HepG2 (cell line): Measurements from ENCODE around the gene CLRN3. TPM values are rescaled to one million over a fixed set of nuclear protein-coding genes. Genes with fewer than 3 reads are reported as not detected.

ENCODE experiments used
- ATAC-seq: fragments of 200-7000 bp; cut with Tn5 transposase; 3 replicates; pipeline ENCODE4 v1.9.1; 2020; ENCODE audit warnings: mild to moderate bottlenecking, moderate library complexity
- BruUV-seq: library from RNA; stranded (reverse); fragments of 400-500 nt; replicated peaks from 2 replicates; lab custom pipeline; 2021; lab: Mats Ljungman, UMichigan
- CTCF ChIA-PET: fragments of 300-600 bp; formaldehyde crosslinking; extraction: SDS; loops from one replicate; lab custom pipeline; 2021; ENCODE audit warnings: low total read pairs, inconsistent platforms, low intra/inter-chr PET ratio; lab: Yijun Ruan, JAX
- POLR2A ChIA-PET: fragments of 350-600 bp; sonication (Branson Sonifier 250); formaldehyde crosslinking; loops from one replicate; lab custom pipeline; 2020; ENCODE audit warnings: antibody characterized with exemption, inconsistent platforms; lab: Yijun Ruan, JAX
- DNase-seq: peaks from one replicate; pipeline ENCODE4 v3.0.0-alpha.2; 2015; ENCODE audit warnings: low spot score
- FAIRE-seq: peaks from 3 replicates; lab custom pipeline; 2011; peaks lifted over from hg19 to GRCh38; lab: Jason Lieb, UNC
- H2AFZ ChIP-seq: one replicate; pipeline ENCODE4 v1.6.1; 2011; ENCODE audit warnings: low read length, inconsistent platforms
- H3K27ac ChIP-seq: fragments of 300-600 bp; 3 replicates; pipeline ENCODE4 v1.8.0; 2011; ENCODE audit warnings: mixed run types, mild to moderate bottlenecking, mixed read lengths, low read length, inconsistent platforms; ENCODE audit not compliant: insufficient read depth; ENCODE audit errors: extremely low read length
- H3K27me3 ChIP-seq, 2 experiments: fragments of 200-600 bp in 1 of 2; 2 replicates in 1 of 2; 3 replicates in 1 of 2; pipeline versions ENCODE4 v1.6.0 to v1.8.0; 2011; ENCODE audit warnings: low read length in 2 of 2, mild to moderate bottlenecking in 2 of 2, moderate library complexity in 2 of 2, inconsistent platforms in 1 of 2; ENCODE audit not compliant: insufficient read depth in 2 of 2, control insufficient read depth in 1 of 2
- H3K36me3 ChIP-seq, 2 experiments: fragments of 200-600 bp in 1 of 2; replicated peaks in 1 of 2; 2 replicates in 1 of 2; 3 replicates in 1 of 2; pipeline versions ENCODE4 v1.5.1 to v1.8.0; 2011; ENCODE audit warnings: low read length in 2 of 2, inconsistent platforms in 1 of 2; ENCODE audit not compliant: insufficient read depth in 2 of 2, control insufficient read depth in 1 of 2
- H3K4me1 ChIP-seq: 2 replicates; pipeline ENCODE4 v1.5.1; 2012; ENCODE audit warnings: low read length, inconsistent platforms; ENCODE audit not compliant: insufficient read depth
- H3K4me2 ChIP-seq: 2 replicates; pipeline ENCODE4 v1.6.0; 2011; ENCODE audit warnings: low read depth, low read length, inconsistent platforms
- H3K4me3 ChIP-seq, 3 experiments: fragments of 200-600 bp in 1 of 3; sonication (generic), shearing (Covaris generic) in 1 of 3; replicated peaks in 1 of 3; 2 replicates each; pipeline ENCODE4 v1.5.1; 2011 to 2016; ENCODE audit warnings: low read length in 3 of 3, inconsistent platforms in 2 of 3, low read depth in 2 of 3, mild to moderate bottlenecking in 2 of 3, control low read depth in 1 of 3, mixed read lengths in 1 of 3; ENCODE audit not compliant: insufficient read depth in 1 of 3
- H3K79me2 ChIP-seq: one replicate; pipeline ENCODE4 v1.6.1; 2011; ENCODE audit warnings: low read length, inconsistent platforms; ENCODE audit not compliant: insufficient read depth
- H3K9ac ChIP-seq: 2 replicates; pipeline ENCODE4 v1.6.0; 2011; ENCODE audit warnings: mild to moderate bottlenecking, low read depth, low read length, inconsistent platforms; ENCODE audit not compliant: insufficient read depth
- H3K9me3 ChIP-seq: 2 replicates; pipeline ENCODE4 v1.5.1; 2012; ENCODE audit warnings: mild to moderate bottlenecking, low read length
- H4K20me1 ChIP-seq: 2 replicates; pipeline ENCODE4 v1.6.0; 2011; ENCODE audit warnings: inconsistent platforms, mild to moderate bottlenecking, low read length, moderate library complexity; ENCODE audit not compliant: insufficient read depth
- ARID4A ChIP-seq: sonication (generic); formaldehyde crosslinking; IDR thresholded peaks from 2 replicates; pipeline ENCODE4 v1.5.0; 2020; ENCODE audit warnings: mild to moderate bottlenecking, missing genetic modification reagents, borderline replicate concordance
- HOXA9 ChIP-seq: sonication (generic); formaldehyde crosslinking; IDR thresholded peaks from 2 replicates; pipeline ENCODE4 v1.8.1; 2022; ENCODE audit warnings: missing genetic modification reagents, mild to moderate bottlenecking, moderate library complexity, borderline replicate concordance
- JDP2 ChIP-seq: sonication (generic); formaldehyde crosslinking; IDR thresholded peaks from 2 replicates; pipeline ENCODE4 v1.8.1; 2022; ENCODE audit warnings: missing genetic modification reagents, borderline replicate concordance
- KLF9 ChIP-seq: IDR thresholded peaks from 2 replicates; pipeline ENCODE4 v1.6.1; 2016; ENCODE audit warnings: low read depth
- NRL ChIP-seq: sonication (generic); formaldehyde crosslinking; IDR thresholded peaks from 2 replicates; pipeline ENCODE4 v1.5.0; 2020; ENCODE audit warnings: missing genetic modification reagents, mild to moderate bottlenecking, moderate library complexity, borderline replicate concordance
- SAFB2 ChIP-seq: sonication (generic); formaldehyde crosslinking; IDR thresholded peaks from 2 replicates; pipeline ENCODE4 v1.5.1; 2020; ENCODE audit warnings: missing genetic modification reagents, low read depth, mild to moderate bottlenecking, borderline replicate concordance
- ZBTB42 ChIP-seq: sonication (generic); formaldehyde crosslinking; IDR thresholded peaks from 2 replicates; pipeline ENCODE4 v1.5.0; 2020; ENCODE audit warnings: mild to moderate bottlenecking, missing genetic modification reagents
- ZFAT ChIP-seq: sonication (generic); formaldehyde crosslinking; conservative IDR thresholded peaks from 2 replicates; pipeline ENCODE4 v1.8.1; 2023; ENCODE audit warnings: missing genetic modification reagents, inconsistent platforms
- ZFP36 ChIP-seq: fragments of 150-350 bp; IDR thresholded peaks from 2 replicates; pipeline ENCODE4 v1.6.1; 2018; ENCODE audit warnings: borderline replicate concordance, low read length, low read depth; ENCODE audit not compliant: partially characterized antibody
- ZNF775 ChIP-seq: sonication (generic); formaldehyde crosslinking; IDR thresholded peaks from 2 replicates; pipeline ENCODE4 v1.4.0; 2020; ENCODE audit warnings: missing genetic modification reagents, mild to moderate bottlenecking, moderate library complexity, borderline replicate concordance
- WGBS: methylation state at CpG from one replicate; pipeline ENCODE4 v1.1.6; 2017; ENCODE audit warnings: low lambda C conversion rate; 5-methylcytosine and 5-hydroxymethylcytosine counted together
- in situ Hi-C: cut with HindIII; loops from 2 replicates; pipeline ENCODE4 v1.10.0; 2017; ENCODE audit warnings: low pct_unique_long_range_greater_than_20kb; ENCODE audit not compliant: extremely low pct_ligation_motif_present
- intact Hi-C: fragments of 100-400 bp; cut with micrococcal nuclease; formaldehyde crosslinking; loops from one replicate; pipeline ENCODE4 v1.10.0; 2022; ENCODE audit not compliant: unreplicated experiment
- polyA plus RNA-seq, 8 experiments: library from polyadenylated mRNA; depleted of rRNA in 3 of 8; stranded (reverse) in 7 of 8; unstranded in 1 of 8; fragments of >200 nt; fragmentation: Illumina TruSeq in 4 of 8; extraction: Trizol in 4 of 8; gene quantifications; 2 replicates each; pipeline versions ENCODE4 v1.2.1 to v1.2.3, GENCODE V29; 2011 to 2016; ENCODE audit warnings: low read depth in 4 of 8, missing spikeins in 1 of 8, mixed read lengths in 1 of 8; ENCODE audit not compliant: insufficient read depth in 1 of 8
- total RNA-seq, 5 experiments: library from RNA; depleted of rRNA; stranded (reverse); fragments of >200 nt; fragmentation: Illumina TruSeq; extraction: Trizol; gene quantifications; 2 replicates each; pipeline ENCODE4 v1.2.3, GENCODE V29; 2016; ENCODE audit warnings: low read depth in 1 of 5

CLRN3 gene
- total and polyA plus RNA-seq, 2 of the 13 experiments (the other 11 are each of a cell fraction or from before 2014, with no cell fraction given): not detected

GRCh38 chr10:127849921-127850320, 42.8 kb downstream of the CLRN3 start:
- FAIRE-seq: no peak
- no peaks in the 10 kb centered on the region for H3K9me3 ChIP-seq
- ATAC-seq: no peak
- BruUV-seq: no TSS peak
- H3K4me2 ChIP-seq: no peak overlapping the region
- POLR2A ChIA-PET: no interaction called here
- in situ Hi-C loops: loop anchor here (5.0 to 25.0 kb wide), 2 partner anchors 133 to 613 kb away; no protein-coding TSS in a partner anchor
- CTCF ChIA-PET: no interaction called here
- WGBS: 5% methylated on average over 6 of the region's 8 CpGs
- H3K27me3 ChIP-seq: peaks cover 1 to 17% of the 10 kb centered on the region in 2 experiments; a peak in 3 of 5 replicates
- no peaks in the 10 kb centered on the region for H3K4me1 ChIP-seq
- no peaks in the 10 kb centered on the region for H3K36me3 ChIP-seq
- no peak overlapping the region for H3K4me3 ChIP-seq
- no peaks in the 10 kb centered on the region for H3K79me2 ChIP-seq
- H3K9ac ChIP-seq: no peak overlapping the region
- no peak overlapping the region for H2AFZ ChIP-seq
- no peak for DNase-seq
- TF ChIP-seq ZBTB42 (CRISPR knock-in tag) (no peak), SAFB2 (CRISPR knock-in tag) (no peak), ARID4A (CRISPR knock-in tag) (no peak), JDP2 (CRISPR knock-in tag) (no peak), ZFP36 (no peak), ZFAT (CRISPR knock-in tag) (no peak), KLF9 (CRISPR knock-in tag) (no peak), NRL (no peak), ZNF775 (no peak), HOXA9 (CRISPR knock-in tag) (no peak)
- TF ChIP-seq, all 625 proteins: peak for 0
- intact Hi-C loops: loop anchor here (5.0 kb wide), 1 partner anchor 203 kb away; no protein-coding TSS in a partner anchor
- no peaks in the 10 kb centered on the region for H4K20me1 ChIP-seq
- H3K27ac ChIP-seq: no peak overlapping the region
